Muscle layer of colon (tissue), 2 donors: ENCODE measurements around the gene HASPIN.

Experiments used
- H3K27ac ChIP-seq: one replicate; pipeline ENCODE4 v1.7.0; 2013; ENCODE audit warnings: low read depth, mild to moderate bottlenecking, low read length, moderate library complexity
- H3K27me3 ChIP-seq, 2 donors: one replicate each; pipeline ENCODE4 v1.7.0; 2013; ENCODE audit warnings: low read length in 2 of 2, mild to moderate bottlenecking in 2 of 2; ENCODE audit not compliant: insufficient read depth in 2 of 2, control insufficient read depth in 1 of 2
- H3K36me3 ChIP-seq: one replicate; pipeline ENCODE4 v1.7.0; 2013; ENCODE audit warnings: mild to moderate bottlenecking, low read length; ENCODE audit not compliant: insufficient read depth
- H3K4me1 ChIP-seq: one replicate; pipeline ENCODE4 v1.7.0; 2013; ENCODE audit warnings: mild to moderate bottlenecking, low read length; ENCODE audit not compliant: insufficient read depth
- H3K4me3 ChIP-seq, 2 donors: one replicate each; pipeline ENCODE4 v1.7.0; 2013; ENCODE audit warnings: low read length in 2 of 2, low read depth in 1 of 2, mild to moderate bottlenecking in 1 of 2, moderate library complexity in 1 of 2
- H3K9ac ChIP-seq: one replicate; pipeline ENCODE4 v1.7.0; 2013; ENCODE audit warnings: low read length
- H3K9me3 ChIP-seq: one replicate; pipeline ENCODE4 v1.7.0; 2013; ENCODE audit warnings: mild to moderate bottlenecking, low read length
- donor health status: abdominal sarcoma.
- donor health status: Adenocarcinoma of cecum.

HASPIN gene

DNA sequence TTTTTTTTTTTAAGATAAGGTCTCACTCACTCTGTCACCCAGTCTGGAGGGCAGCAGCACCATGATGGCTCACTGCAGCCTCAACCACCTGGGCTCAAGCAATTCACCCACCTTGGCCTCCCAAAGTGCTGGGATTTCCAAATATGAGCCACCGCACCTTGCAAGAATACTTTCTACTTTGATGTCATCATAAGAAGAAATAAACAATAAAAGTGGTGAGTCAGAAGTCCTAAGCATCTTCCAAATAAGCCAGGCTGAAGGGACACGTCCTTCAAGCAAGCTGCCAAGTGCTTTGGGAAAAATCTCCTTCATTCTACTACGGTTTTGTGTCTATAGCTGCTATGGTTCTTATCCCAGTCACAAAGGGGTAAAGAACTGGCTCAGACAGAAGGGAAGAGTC lies 20.3 kb downstream of the HASPIN start:
- Histone ChIP-seq H3K9ac (no peak overlapping the region), H3K27ac (no peak overlapping the region), H3K27me3 (no peaks in the 10 kb centered on the region)

DNA sequence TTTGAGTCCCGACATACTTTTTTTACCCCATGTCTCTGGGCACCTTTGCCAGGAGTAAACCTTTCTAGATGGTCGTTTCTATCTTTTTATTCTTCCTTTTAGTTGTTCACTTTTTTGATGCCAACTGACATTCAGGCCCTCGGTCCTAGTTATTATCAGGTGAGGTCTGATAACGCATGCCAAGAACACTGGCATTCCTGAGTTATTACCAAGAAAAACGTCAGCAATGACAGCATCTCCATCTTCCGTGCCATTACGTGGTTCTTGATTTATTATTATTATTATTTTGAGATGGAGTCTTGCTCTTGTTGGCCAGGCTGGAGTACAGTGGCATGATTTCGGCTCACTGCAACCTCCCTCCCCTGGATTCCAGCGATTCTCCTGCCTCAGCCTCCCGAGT lies 21.4 kb downstream of the HASPIN start:
- H3K27ac ChIP-seq, result no peak overlapping the region
- H3K9ac ChIP-seq, result no peak overlapping the region
- no peaks in the 10 kb centered on the region for H3K9me3 ChIP-seq
- H3K27me3 ChIP-seq, result no peaks in the 10 kb centered on the region
- H3K4me1 ChIP-seq, result no peaks in the 10 kb centered on the region
- H3K4me3 ChIP-seq, result no peak overlapping the region
- no peaks in the 10 kb centered on the region for H3K36me3 ChIP-seq

More for the DNA sequence above, 20.3 kb downstream of the HASPIN start:
- H3K9me3 ChIP-seq, result no peaks in the 10 kb centered on the region
- no peaks in the 10 kb centered on the region for H3K36me3 ChIP-seq
- no peak overlapping the region for H3K4me3 ChIP-seq
- no peaks in the 10 kb centered on the region for H3K4me1 ChIP-seq

DNA sequence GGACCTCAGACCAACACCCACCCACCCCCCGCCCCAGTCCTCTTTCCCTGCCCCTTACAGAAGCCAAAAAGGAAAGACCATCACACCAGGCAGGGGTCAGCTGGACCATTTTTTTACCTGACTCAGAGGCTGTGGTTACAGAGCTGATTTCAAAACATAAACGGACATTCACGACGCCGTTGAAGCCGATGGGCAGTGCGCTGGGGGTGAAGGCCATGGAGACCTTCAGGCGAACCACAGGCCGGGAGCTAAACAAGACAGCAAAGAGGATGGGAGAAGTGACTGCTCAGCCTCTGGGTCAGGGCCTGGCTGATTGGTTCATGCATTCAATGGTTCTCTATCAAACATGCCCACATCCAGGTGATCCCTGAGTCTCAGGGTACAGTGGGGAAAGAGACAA lies 24.1 kb downstream of the HASPIN start:
- Histone ChIP-seq H3K27ac (no peak overlapping the region), H3K27me3 (no peaks in the 10 kb centered on the region), H3K9ac (no peak overlapping the region), H3K36me3 (no peaks in the 10 kb centered on the region), H3K4me3 (no peak overlapping the region), H3K9me3 (no peaks in the 10 kb centered on the region), H3K4me1 (no peaks in the 10 kb centered on the region)

DNA sequence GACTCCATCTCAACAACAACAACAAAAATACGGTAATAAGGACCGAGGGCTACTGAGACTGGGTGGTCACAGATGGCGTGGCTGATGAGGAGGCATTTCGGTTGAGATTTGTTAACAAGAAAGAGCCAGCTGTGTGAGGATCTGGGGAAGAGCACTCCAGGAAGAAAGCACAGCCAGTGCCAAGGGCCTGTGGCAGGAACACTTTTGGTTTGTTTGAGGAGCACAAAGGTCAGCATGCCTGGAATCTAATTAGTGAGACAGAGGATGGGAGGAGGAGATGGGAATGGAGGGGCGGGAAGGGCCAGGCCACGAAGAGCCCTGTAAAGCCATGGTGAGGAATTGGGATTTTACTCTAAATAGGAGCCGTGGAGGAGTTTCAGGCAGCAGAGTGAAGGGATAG lies 24.9 kb downstream of the HASPIN start:
- Histone ChIP-seq H3K27me3 (no peaks in the 10 kb centered on the region), H3K4me3 (no peak overlapping the region)

DNA sequence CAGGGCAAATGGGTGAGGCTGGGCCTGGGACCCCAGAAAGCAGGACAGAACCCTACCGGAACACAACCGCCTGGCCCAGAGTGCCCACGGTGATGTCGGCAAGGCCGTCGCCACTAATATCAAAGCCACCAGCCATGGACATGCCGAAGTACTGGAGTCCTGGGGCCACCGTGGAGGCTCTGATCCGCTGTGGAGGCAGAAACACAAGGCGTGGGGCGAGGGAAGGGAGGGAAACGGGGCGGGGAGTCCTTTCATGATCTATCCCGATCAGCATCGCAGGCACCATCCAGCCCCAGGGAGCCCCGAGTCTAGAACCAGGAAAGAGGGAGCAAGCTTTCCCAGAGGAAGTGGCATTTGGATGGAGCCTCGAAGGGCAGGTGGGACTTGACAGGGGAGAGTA lies 26.6 kb downstream of the HASPIN start:
- Histone ChIP-seq H3K4me3 (no peak overlapping the region), H3K9me3 (no peaks in the 10 kb centered on the region), H3K27me3 (peaks cover 0 to 10% of the 10 kb centered on the region in 2 donors), H3K4me1 (no peaks in the 10 kb centered on the region), H3K36me3 (no peaks in the 10 kb centered on the region), H3K27ac (no peak overlapping the region), H3K9ac (no peak overlapping the region)

More for the DNA sequence above, 24.9 kb downstream of the HASPIN start:
- H3K9me3 ChIP-seq, result no peaks in the 10 kb centered on the region
- no peaks in the 10 kb centered on the region for H3K36me3 ChIP-seq
- no peak overlapping the region for H3K27ac ChIP-seq
- no peaks in the 10 kb centered on the region for H3K4me1 ChIP-seq
- no peak overlapping the region for H3K9ac ChIP-seq

DNA sequence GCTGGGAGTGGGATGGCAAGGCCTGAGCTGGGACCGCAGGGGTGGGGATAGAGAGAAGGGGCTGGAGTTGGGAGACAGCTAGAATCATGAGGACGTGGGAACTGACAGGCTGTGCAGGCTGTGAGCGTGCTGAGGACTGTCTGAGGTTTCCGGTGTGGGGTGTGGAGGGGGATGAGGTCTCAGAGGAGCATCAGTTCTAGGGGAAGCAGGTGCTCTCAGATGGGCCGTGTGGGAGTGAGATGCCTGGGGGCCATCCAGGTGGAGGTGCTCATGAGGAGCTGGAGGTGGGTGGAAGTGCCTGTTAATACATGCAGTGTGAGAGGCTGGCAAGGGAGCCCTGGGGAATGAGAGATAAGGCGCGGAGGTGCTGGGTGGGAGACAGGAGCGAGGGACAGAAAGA lies 27.2 kb downstream of the HASPIN start:
- Histone ChIP-seq H3K9me3 (no peaks in the 10 kb centered on the region), H3K4me1 (no peaks in the 10 kb centered on the region)

DNA sequence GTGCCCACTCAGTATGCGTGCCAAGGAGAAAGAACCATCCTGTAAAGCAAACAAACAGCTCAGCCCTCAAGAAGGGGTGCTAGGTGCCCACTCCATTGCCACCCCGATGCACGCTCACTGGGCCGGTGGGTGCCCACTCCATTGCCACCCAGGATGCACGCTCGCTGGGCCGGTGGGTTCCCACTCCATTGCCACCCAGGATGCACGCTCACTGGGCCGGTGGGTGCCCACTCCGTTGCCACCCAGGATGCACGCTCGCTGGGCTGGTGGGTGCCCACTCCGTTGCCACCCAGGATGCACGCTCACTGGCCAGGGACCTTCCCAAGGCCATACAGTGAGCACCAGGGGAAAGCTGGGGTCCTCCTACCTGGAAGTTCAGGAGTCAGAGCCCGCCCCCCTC lies 28.1 kb downstream of the HASPIN start:
- H3K27ac ChIP-seq, result no peak overlapping the region

More for the DNA sequence above, 27.2 kb downstream of the HASPIN start:
- no peak overlapping the region for H3K4me3 ChIP-seq
- H3K27ac ChIP-seq, result no peak overlapping the region
- H3K36me3 ChIP-seq, result no peaks in the 10 kb centered on the region
- H3K27me3 ChIP-seq, result peaks cover 0 to 10% of the 10 kb centered on the region in 2 donors
- no peak overlapping the region for H3K9ac ChIP-seq

DNA sequence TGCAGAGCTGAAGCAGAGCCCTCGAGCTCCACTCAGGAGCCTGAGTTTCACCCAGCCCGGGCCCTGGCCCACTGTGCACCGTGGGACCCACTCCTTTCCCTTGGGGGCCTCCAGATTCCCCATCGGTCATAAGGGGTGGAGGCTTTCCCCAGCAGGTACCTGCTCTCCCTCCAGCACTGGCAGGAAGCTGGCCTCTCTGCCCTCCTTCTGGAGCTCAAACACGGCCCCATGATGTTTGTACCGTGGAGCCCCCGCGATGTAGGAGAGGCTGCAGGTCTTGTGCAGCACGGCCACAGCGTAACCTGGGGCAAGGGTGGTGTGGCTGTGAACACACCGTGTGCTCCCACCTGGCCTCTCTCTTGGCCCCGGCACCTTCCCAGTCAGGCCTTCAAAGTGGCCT lies 29.9 kb downstream of the HASPIN start:
- Histone ChIP-seq H3K4me3 (no peak overlapping the region), H3K9me3 (no peaks in the 10 kb centered on the region), H3K9ac (no peak overlapping the region), H3K27ac (no peak overlapping the region), H3K27me3 (peaks cover 0 to 10% of the 10 kb centered on the region in 2 donors), H3K36me3 (no peaks in the 10 kb centered on the region), H3K4me1 (no peaks in the 10 kb centered on the region)

More for the DNA sequence above, 28.1 kb downstream of the HASPIN start:
- Histone ChIP-seq H3K4me1 (no peaks in the 10 kb centered on the region), H3K4me3 (no peak overlapping the region), H3K9ac (no peak overlapping the region), H3K27me3 (peaks cover 0 to 10% of the 10 kb centered on the region in 2 donors), H3K9me3 (no peaks in the 10 kb centered on the region), H3K36me3 (no peaks in the 10 kb centered on the region)

DNA sequence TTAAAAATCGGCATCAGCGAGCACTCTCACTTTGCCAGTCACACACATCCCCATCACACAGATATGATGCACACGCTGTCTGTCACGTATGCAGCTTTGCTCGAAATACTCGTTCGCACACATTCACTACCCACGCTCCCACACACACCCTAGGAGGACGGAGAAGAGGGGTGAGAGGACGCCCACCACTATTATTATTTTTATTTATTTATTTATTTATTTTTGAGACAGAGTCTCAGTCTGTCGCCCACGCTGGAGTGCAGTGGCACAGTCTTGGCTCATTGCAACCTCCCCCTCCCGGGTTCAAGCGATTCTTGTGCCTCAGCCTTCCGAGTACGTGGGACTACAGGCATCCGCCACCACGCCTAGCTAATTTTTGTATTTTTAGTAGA lies 30.4 kb downstream of the HASPIN start:
- no peak overlapping the region for H3K4me3 ChIP-seq
- H3K27me3 ChIP-seq, result peaks cover 0 to 10% of the 10 kb centered on the region in 2 donors
- H3K27ac ChIP-seq, result no peak overlapping the region

DNA sequence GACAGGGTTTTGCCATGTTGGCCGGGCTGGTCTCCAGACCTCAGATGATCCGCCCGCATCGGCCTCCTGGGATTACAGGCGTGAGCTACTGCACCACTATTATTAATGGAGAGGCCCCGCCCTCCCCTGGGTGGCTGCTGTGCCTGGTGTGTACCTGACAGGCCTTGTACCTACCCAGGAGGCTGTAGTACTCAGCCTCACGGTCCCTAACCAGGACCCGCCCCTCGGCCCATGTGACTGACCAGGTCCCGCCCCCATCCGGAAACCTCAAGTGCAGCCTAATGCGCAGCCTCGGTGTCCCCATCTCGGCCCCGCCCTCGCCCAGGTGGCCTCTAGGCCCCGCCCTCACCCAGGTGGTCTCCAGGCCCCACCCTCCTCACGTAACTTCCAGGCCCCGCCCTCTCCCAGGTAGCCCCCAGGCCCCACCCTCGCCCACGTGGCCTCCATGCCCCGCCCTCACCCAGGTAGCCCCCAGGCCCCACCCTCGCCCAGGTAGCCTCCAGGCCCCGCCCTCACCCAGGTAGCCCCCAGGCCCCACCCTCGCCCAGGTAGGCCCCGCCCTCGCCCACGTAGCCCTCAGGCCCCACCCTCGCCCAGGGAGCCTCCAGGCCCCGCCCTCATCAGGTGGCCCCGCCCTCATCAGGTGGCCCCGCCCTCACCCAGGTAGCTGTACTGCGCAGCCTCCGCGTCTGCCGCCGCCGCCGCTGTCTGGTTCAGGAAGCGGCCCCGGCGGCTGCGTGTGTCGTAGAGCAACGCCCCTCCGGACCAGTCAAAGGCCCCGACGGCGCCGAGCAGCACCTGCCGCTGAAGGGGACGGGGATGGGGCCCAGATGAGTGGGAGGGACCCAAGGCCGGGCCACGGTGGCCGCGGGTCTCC lies 31.0 kb downstream of the HASPIN start:
- Histone ChIP-seq H3K9me3 (no peaks in the 10 kb centered on the region), H3K9ac (no peak overlapping the region), H3K27ac (no peak overlapping the region), H3K27me3 (peaks cover 0 to 10% of the 10 kb centered on the region in 2 donors), H3K4me3 (no peak overlapping the region), H3K36me3 (no peaks in the 10 kb centered on the region), H3K4me1 (no peaks in the 10 kb centered on the region)

More for the DNA sequence above, 30.4 kb downstream of the HASPIN start:
- Histone ChIP-seq H3K9me3 (no peaks in the 10 kb centered on the region), H3K36me3 (no peaks in the 10 kb centered on the region), H3K4me1 (no peaks in the 10 kb centered on the region), H3K9ac (no peak overlapping the region)

DNA sequence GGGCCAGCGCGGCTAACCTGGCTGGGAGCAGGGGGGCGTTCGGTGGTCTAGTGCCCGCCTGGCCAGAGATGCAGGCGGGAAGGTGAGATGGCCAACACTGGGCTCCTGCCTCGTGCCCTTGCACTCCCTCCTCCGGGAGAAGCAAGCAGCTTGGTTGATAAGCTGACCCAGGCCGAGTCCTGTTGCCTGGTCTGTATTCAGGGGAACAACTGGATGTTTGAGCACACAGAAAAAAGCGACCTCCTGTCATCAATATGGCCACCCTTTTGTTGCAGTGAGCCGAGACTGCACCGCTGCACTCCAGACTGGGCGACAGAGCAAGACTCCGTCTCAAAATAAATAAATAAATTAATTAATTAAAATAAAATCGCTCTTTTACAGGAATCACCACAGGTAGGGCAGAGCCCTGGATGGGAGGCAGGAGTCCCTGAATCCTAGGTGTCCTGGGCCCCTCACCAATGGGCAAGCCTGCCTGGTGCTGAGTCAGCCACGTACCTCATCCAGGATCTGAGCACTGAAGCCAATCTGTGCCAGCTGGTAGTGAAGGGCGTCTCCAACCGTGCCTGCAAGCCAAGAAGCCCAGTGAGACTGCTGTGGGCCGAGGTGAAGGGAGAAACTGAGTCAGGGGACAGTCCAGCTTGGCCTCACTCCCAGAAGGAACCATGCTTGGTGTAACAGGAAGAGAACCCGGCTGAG lies 31.8 kb downstream of the HASPIN start:
- H3K9me3 ChIP-seq, result no peaks in the 10 kb centered on the region
- no peak overlapping the region for H3K9ac ChIP-seq
- H3K27me3 ChIP-seq, result peaks cover 0 to 10% of the 10 kb centered on the region in 2 donors
- no peaks in the 10 kb centered on the region for H3K36me3 ChIP-seq
- no peak overlapping the region for H3K4me3 ChIP-seq
- no peaks in the 10 kb centered on the region for H3K4me1 ChIP-seq
- H3K27ac ChIP-seq, result no peak overlapping the region
